Measurements from ENCODE around the gene BRD8.

Gene BRD8

GRCh38 chr5:138129347-138129746 is 49.1 kb downstream of the BRD8 start:
- Histone ChIP-seq H3K9me3 (ENCODE audit: insufficient read depth, low read length, severe bottlenecking) (no peaks in the 10 kb centered on the region), H3K36me3 (ENCODE audit: insufficient read depth, low read length) (no peaks in the 10 kb centered on the region)

GRCh38 chr5:138128334-138128733 is 50.1 kb downstream of the BRD8 start:
- H2AFZ ChIP-seq (ENCODE audit: low read depth, low read length): no peak overlapping the region
- no peak overlapping the region for H3K27ac ChIP-seq (ENCODE audit: low read length)
- H3K79me2 ChIP-seq (ENCODE audit: insufficient read depth, low read length): no peaks in the 10 kb centered on the region
- H3K4me1 ChIP-seq (ENCODE audit: insufficient read depth, low read length): no peaks in the 10 kb centered on the region
- no peak for ATAC-seq (ENCODE audit: insufficient read depth, low read depth)
- H3K4me3 ChIP-seq (ENCODE audit: low read depth in 1 of 2, low read length in 2 of 2): no peak overlapping the region
- no peaks in the 10 kb centered on the region for H3K9me3 ChIP-seq (ENCODE audit: insufficient read depth, low read length, severe bottlenecking)
- no peaks in the 10 kb centered on the region for H3K36me3 ChIP-seq (ENCODE audit: insufficient read depth, low read length)
- no peak overlapping the region for H3K9ac ChIP-seq (ENCODE audit: low read depth, low read length)
- TF ChIP-seq, protein P1, sequence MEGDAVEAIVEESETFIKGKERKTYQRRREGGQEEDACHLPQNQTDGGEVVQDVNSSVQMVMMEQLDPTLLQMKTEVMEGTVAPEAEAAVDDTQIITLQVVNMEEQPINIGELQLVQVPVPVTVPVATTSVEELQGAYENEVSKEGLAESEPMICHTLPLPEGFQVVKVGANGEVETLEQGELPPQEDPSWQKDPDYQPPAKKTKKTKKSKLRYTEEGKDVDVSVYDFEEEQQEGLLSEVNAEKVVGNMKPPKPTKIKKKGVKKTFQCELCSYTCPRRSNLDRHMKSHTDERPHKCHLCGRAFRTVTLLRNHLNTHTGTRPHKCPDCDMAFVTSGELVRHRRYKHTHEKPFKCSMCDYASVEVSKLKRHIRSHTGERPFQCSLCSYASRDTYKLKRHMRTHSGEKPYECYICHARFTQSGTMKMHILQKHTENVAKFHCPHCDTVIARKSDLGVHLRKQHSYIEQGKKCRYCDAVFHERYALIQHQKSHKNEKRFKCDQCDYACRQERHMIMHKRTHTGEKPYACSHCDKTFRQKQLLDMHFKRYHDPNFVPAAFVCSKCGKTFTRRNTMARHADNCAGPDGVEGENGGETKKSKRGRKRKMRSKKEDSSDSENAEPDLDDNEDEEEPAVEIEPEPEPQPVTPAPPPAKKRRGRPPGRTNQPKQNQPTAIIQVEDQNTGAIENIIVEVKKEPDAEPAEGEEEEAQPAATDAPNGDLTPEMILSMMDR (IDR thresholded peaks at IDR 0.05; ENCODE audit: borderline replicate concordance, extremely low read depth, low read length, poor library complexity, severe bottlenecking): no peak
- TF ChIP-seq EZH2 (IDR thresholded peaks at IDR 0.05; ENCODE audit: borderline replicate concordance, low read depth, low read length, severe bottlenecking): no peak
- no peaks in the 10 kb centered on the region for H3K27me3 ChIP-seq (ENCODE audit: insufficient read depth, low read length, poor library complexity)
- DNase-seq: no peak
- no peaks in the 10 kb centered on the region for H4K20me1 ChIP-seq (ENCODE audit: insufficient read depth, low read length)
- H3K4me2 ChIP-seq (ENCODE audit: insufficient read depth, low read length): no peak overlapping the region

More at GRCh38 chr5:138129347-138129746, 49.1 kb downstream of the BRD8 start:
- ATAC-seq (ENCODE audit: insufficient read depth, low read depth) (no peak), DNase-seq (no peak)
- Histone ChIP-seq H3K27me3 (ENCODE audit: insufficient read depth, low read length, poor library complexity) (no peaks in the 10 kb centered on the region), H3K4me2 (ENCODE audit: insufficient read depth, low read length) (no peak overlapping the region), H4K20me1 (ENCODE audit: insufficient read depth, low read length) (no peaks in the 10 kb centered on the region), H3K79me2 (ENCODE audit: insufficient read depth, low read length) (no peaks in the 10 kb centered on the region), H3K4me3 (ENCODE audit: low read depth in 1 of 2, low read length in 2 of 2) (no peak overlapping the region), H2AFZ (ENCODE audit: low read depth, low read length) (no peak overlapping the region), H3K27ac (ENCODE audit: low read length) (no peak overlapping the region), H3K9ac (ENCODE audit: low read depth, low read length) (no peak overlapping the region), H3K4me1 (ENCODE audit: insufficient read depth, low read length) (no peaks in the 10 kb centered on the region)
- no peak for TF ChIP-seq EZH2 (IDR thresholded peaks at IDR 0.05; ENCODE audit: borderline replicate concordance, low read depth, low read length, severe bottlenecking)
- TF ChIP-seq, protein P1 (IDR thresholded peaks at IDR 0.05; ENCODE audit: borderline replicate concordance, extremely low read depth, low read length, poor library complexity, severe bottlenecking): no peak

DNA sequence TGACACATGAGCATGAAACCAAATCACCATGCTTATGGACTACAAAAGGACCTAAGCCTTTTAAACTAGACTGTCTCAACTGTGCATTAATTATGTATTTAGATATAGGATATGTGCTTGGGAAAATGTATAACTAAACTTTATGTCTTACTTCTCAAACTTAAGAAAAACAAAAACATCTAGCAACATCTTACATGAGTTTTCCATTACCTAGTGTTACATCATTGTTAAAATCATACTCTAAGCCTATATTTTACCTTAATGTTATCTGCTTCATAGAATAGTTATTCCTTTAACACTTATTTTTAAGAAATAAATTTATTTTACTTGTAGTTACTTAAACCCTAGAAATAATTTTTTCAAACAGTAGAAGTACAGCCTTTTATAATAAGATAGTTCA is 63.2 kb downstream of the BRD8 start:
- Histone ChIP-seq H3K4me3 (ENCODE audit: low read depth in 1 of 2, low read length in 2 of 2) (no peak overlapping the region), H4K20me1 (ENCODE audit: insufficient read depth, low read length) (no peaks in the 10 kb centered on the region), H3K27ac (ENCODE audit: low read length) (no peak overlapping the region), H3K27me3 (ENCODE audit: insufficient read depth, low read length, poor library complexity) (peaks cover 9% of the 10 kb centered on the region), H3K79me2 (ENCODE audit: insufficient read depth, low read length) (no peaks in the 10 kb centered on the region), H3K9me3 (ENCODE audit: insufficient read depth, low read length, severe bottlenecking) (no peaks in the 10 kb centered on the region), H3K4me1 (ENCODE audit: insufficient read depth, low read length) (no peaks in the 10 kb centered on the region), H3K36me3 (ENCODE audit: insufficient read depth, low read length) (no peaks in the 10 kb centered on the region), H2AFZ (ENCODE audit: low read depth, low read length) (no peak overlapping the region), H3K4me2 (ENCODE audit: insufficient read depth, low read length) (no peak overlapping the region), H3K9ac (ENCODE audit: low read depth, low read length) (no peak overlapping the region)
- DNase-seq: no peak
- TF ChIP-seq, protein P1 (IDR thresholded peaks at IDR 0.05; ENCODE audit: borderline replicate concordance, extremely low read depth, low read length, poor library complexity, severe bottlenecking): no peak
- no peak for TF ChIP-seq EZH2 (IDR thresholded peaks at IDR 0.05; ENCODE audit: borderline replicate concordance, low read depth, low read length, severe bottlenecking)
- no peak for ATAC-seq (ENCODE audit: insufficient read depth, low read depth)

DNA sequence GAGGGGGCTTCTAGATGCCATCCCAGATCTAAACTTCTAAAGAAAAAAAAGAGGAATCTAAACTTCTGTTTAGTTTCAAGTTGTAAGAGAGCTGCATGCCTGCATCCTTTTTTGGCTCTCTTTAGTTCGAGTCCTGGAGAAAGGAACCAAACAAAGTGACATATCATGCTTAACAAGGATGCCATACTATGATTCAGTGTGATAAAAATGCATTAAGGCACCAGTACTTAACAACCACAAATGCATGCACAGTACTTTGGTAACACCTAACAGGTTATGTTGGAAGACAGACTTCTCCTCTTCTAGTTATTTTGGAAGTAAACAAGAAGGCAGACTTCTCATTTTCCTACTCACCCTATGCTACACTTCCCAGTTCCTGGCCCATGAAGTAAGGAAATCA is 66.5 kb downstream of the BRD8 start:
- Histone ChIP-seq H3K9ac (ENCODE audit: low read depth, low read length) (no peak overlapping the region), H3K9me3 (ENCODE audit: insufficient read depth, low read length, severe bottlenecking) (no peaks in the 10 kb centered on the region), H3K79me2 (ENCODE audit: insufficient read depth, low read length) (no peaks in the 10 kb centered on the region), H4K20me1 (ENCODE audit: insufficient read depth, low read length) (no peaks in the 10 kb centered on the region), H2AFZ (ENCODE audit: low read depth, low read length) (no peak overlapping the region), H3K27me3 (ENCODE audit: insufficient read depth, low read length, poor library complexity) (peaks cover 9% of the 10 kb centered on the region), H3K4me2 (ENCODE audit: insufficient read depth, low read length) (no peak overlapping the region), H3K27ac (ENCODE audit: low read length) (no peak overlapping the region), H3K4me1 (ENCODE audit: insufficient read depth, low read length) (no peaks in the 10 kb centered on the region), H3K36me3 (ENCODE audit: insufficient read depth, low read length) (no peaks in the 10 kb centered on the region), H3K4me3 (ENCODE audit: low read depth in 1 of 2, low read length in 2 of 2) (no peak overlapping the region)
- no peak for DNase-seq
- TF ChIP-seq, protein P1 (IDR thresholded peaks at IDR 0.05; ENCODE audit: borderline replicate concordance, extremely low read depth, low read length, poor library complexity, severe bottlenecking): no peak
- TF ChIP-seq EZH2 (IDR thresholded peaks at IDR 0.05; ENCODE audit: borderline replicate concordance, low read depth, low read length, severe bottlenecking): no peak
- ATAC-seq (ENCODE audit: insufficient read depth, low read depth): no peak
